ENCODE measurements around the gene CNBD2.
"Not testable (repeated sequence)": the region's sequence is repeated elsewhere in the genome, so short reads cannot be mapped to it uniquely, and the experiment has no call there.

CNBD2 gene

GRCh38 chr20:35975576-35976373, 7.4 kb downstream of the CNBD2 start:
- no peak for DNase-seq (ENCODE audit: low spot score)

- no peak for DNase-seq (ENCODE audit: low spot score)
These were observed 9.7 kb downstream of the CNBD2 start for GRCh38 chr20:35978041-35978513.

- no peak for DNase-seq (ENCODE audit: low spot score)
These were observed 11.2 kb downstream of the CNBD2 start for GRCh38 chr20:35979544-35979943.

- no peak for DNase-seq (ENCODE audit: low spot score)
These were observed 13.6 kb downstream of the CNBD2 start for GRCh38 chr20:35981969-35982368.

- no peak for DNase-seq (ENCODE audit: low spot score)
These were observed 16.0 kb downstream of the CNBD2 start for GRCh38 chr20:35984382-35984781.

GRCh38 chr20:35985806-35986205, 17.4 kb downstream of the CNBD2 start:
- no peak for DNase-seq (ENCODE audit: low spot score)

- no peak for DNase-seq (ENCODE audit: low spot score)
These were observed 20.6 kb downstream of the CNBD2 start for GRCh38 chr20:35988910-35989463.

- no peak for DNase-seq (ENCODE audit: low spot score)
These were observed 22.9 kb downstream of the CNBD2 start for GRCh38 chr20:35991142-35991771.

GRCh38 chr20:35992713-35993335, 24.4 kb downstream of the CNBD2 start:
- DNase-seq (ENCODE audit: low spot score): no peak

- DNase-seq (ENCODE audit: low spot score): peak; percentile 82
These were observed 26.6 kb downstream of the CNBD2 start for GRCh38 chr20:35994994-35995453.

GRCh38 chr20:35996492-35996891, 28.1 kb downstream of the CNBD2 start:
- DNase-seq (ENCODE audit: low spot score): not testable (repeated sequence)

GRCh38 chr20:36001331-36001730, 32.9 kb downstream of the CNBD2 start:
- not testable (repeated sequence) for DNase-seq (ENCODE audit: low spot score)

GRCh38 chr20:36002855-36003254, 34.5 kb downstream of the CNBD2 start:
- DNase-seq (ENCODE audit: low spot score): no peak

- DNase-seq (ENCODE audit: low spot score): no peak
These were observed 35.7 kb downstream of the CNBD2 start for GRCh38 chr20:36004045-36004444.

- DNase-seq (ENCODE audit: low spot score): no peak
These were observed 40.2 kb downstream of the CNBD2 start for GRCh38 chr20:36008461-36009035.

- DNase-seq (ENCODE audit: low spot score): no peak
These were observed 41.7 kb downstream of the CNBD2 start for GRCh38 chr20:36010076-36010475.

GRCh38 chr20:36010825-36011224, 42.4 kb downstream of the CNBD2 start:
- no peak for DNase-seq (ENCODE audit: low spot score)

- no peak for DNase-seq (ENCODE audit: low spot score)
These were observed 47.5 kb downstream of the CNBD2 start for GRCh38 chr20:36015806-36016403.

GRCh38 chr20:36017048-36017951, 48.9 kb downstream of the CNBD2 start:
- DNase-seq (ENCODE audit: low spot score): peak; percentile 47

- peak; percentile 47 for DNase-seq (ENCODE audit: low spot score)
These were observed 50.0 kb downstream of the CNBD2 start for GRCh38 chr20:36018208-36018988.

All from left forelimb (tissue), 1 donor.